Activated T-helper 17 cell treated with anti-CD3 and anti-CD28 coated beads, Interleukin-2, amount 50 U/mL, for 72 hours (primary cell): ENCODE data around the gene MED9. TPM values are rescaled to one million over a fixed set of nuclear protein-coding genes. Genes with fewer than 3 reads are reported as not detected.

Experiments used
- ATAC-seq: fragments of 150-1000 bp; cut with Tn5 transposase; replicated peaks from 2 replicates; pipeline ENCODE4 v1.10.0; 2021; ENCODE audit warnings: mild to moderate bottlenecking, moderate library complexity
- H3K27ac Mint-ChIP-seq: one replicate; pipeline ENCODE4 v1.8.0; 2022; ENCODE audit warnings: mixed read lengths
- H3K27me3 Mint-ChIP-seq: one replicate; pipeline ENCODE4 v1.8.0; 2022; ENCODE audit warnings: mixed read lengths
- H3K36me3 Mint-ChIP-seq: one replicate; pipeline ENCODE4 v1.8.0; 2022; ENCODE audit warnings: low read depth, mild to moderate bottlenecking, mixed read lengths
- H3K4me1 Mint-ChIP-seq: one replicate; pipeline ENCODE4 v1.8.0; 2022; ENCODE audit warnings: mixed read lengths
- H3K4me3 Mint-ChIP-seq: one replicate; pipeline ENCODE4 v1.8.0; 2022; ENCODE audit warnings: mild to moderate bottlenecking, mixed read lengths
- H3K9me3 Mint-ChIP-seq: one replicate; pipeline ENCODE4 v1.8.0; 2022; ENCODE audit warnings: mixed read lengths
- total RNA-seq, 2 donors: library from RNA; stranded (reverse); gene quantifications; one replicate each; pipeline ENCODE4 v1.2.3, GENCODE V29; 2022

MED9 gene
- total RNA-seq, 2 donors from 2014 or later = 12.3 to 14.9 TPM

- Mint-ChIP-seq H3K36me3 (no peaks in the 10 kb centered on the region), H3K27me3 (no peaks in the 10 kb centered on the region), H3K4me1 (no peaks in the 10 kb centered on the region), H3K4me3 (no peak overlapping the region), H3K9me3 (no peaks in the 10 kb centered on the region), H3K27ac (peak overlapping the region; percentile 75)
- ATAC-seq = no peak
Observed at GRCh38 chr17:17508646-17509591, 32.1 kb downstream of the MED9 start.

GRCh38 chr17:17509601-17510425, 33.0 kb downstream of the MED9 start:
- ATAC-seq = peak; percentile 13
- H3K4me3 Mint-ChIP-seq = no peak overlapping the region
- H3K9me3 Mint-ChIP-seq = no peaks in the 10 kb centered on the region
- no peaks in the 10 kb centered on the region for H3K4me1 Mint-ChIP-seq
- H3K27ac Mint-ChIP-seq = peak overlapping the region; percentile 75
- H3K36me3 Mint-ChIP-seq = no peaks in the 10 kb centered on the region
- H3K27me3 Mint-ChIP-seq = no peaks in the 10 kb centered on the region

GRCh38 chr17:17510456-17511292, 33.9 kb downstream of the MED9 start:
- Mint-ChIP-seq H3K27ac (peak overlapping the region; percentile 75), H3K4me3 (peak overlapping the region; percentile 1), H3K36me3 (no peaks in the 10 kb centered on the region), H3K4me1 (no peaks in the 10 kb centered on the region), H3K27me3 (no peaks in the 10 kb centered on the region), H3K9me3 (no peaks in the 10 kb centered on the region)
- ATAC-seq = peak; percentile 61

GRCh38 chr17:17511293-17511741, 34.5 kb downstream of the MED9 start:
- Mint-ChIP-seq H3K27ac (peak overlapping the region; percentile 75), H3K27me3 (no peaks in the 10 kb centered on the region), H3K4me1 (no peaks in the 10 kb centered on the region), H3K9me3 (no peaks in the 10 kb centered on the region), H3K36me3 (no peaks in the 10 kb centered on the region), H3K4me3 (no peak overlapping the region)
- ATAC-seq = no peak

- H3K4me3 Mint-ChIP-seq = no peak overlapping the region
- H3K36me3 Mint-ChIP-seq = no peaks in the 10 kb centered on the region
- H3K9me3 Mint-ChIP-seq = no peaks in the 10 kb centered on the region
- no peak for ATAC-seq
- H3K4me1 Mint-ChIP-seq = no peaks in the 10 kb centered on the region
- no peaks in the 10 kb centered on the region for H3K27me3 Mint-ChIP-seq
- H3K27ac Mint-ChIP-seq = no peak overlapping the region
Observed at GRCh38 chr17:17511881-17512858, 35.4 kb downstream of the MED9 start.

- H3K4me3 Mint-ChIP-seq = no peak overlapping the region
- H3K4me1 Mint-ChIP-seq = no peaks in the 10 kb centered on the region
- H3K27me3 Mint-ChIP-seq = no peaks in the 10 kb centered on the region
- ATAC-seq = no peak
- H3K36me3 Mint-ChIP-seq = no peaks in the 10 kb centered on the region
- no peak overlapping the region for H3K27ac Mint-ChIP-seq
- no peaks in the 10 kb centered on the region for H3K9me3 Mint-ChIP-seq
Observed at GRCh38 chr17:17512866-17513265, 36.1 kb downstream of the MED9 start.

GRCh38 chr17:17513626-17514025, 36.8 kb downstream of the MED9 start:
- Mint-ChIP-seq H3K4me1 (no peaks in the 10 kb centered on the region), H3K9me3 (no peaks in the 10 kb centered on the region)
- ATAC-seq = no peak

GRCh38 chr17:17514361-17514992, 37.7 kb downstream of the MED9 start:
- Mint-ChIP-seq H3K4me3 (no peak overlapping the region), H3K27ac (no peak overlapping the region), H3K4me1 (no peaks in the 10 kb centered on the region), H3K36me3 (no peaks in the 10 kb centered on the region), H3K9me3 (no peaks in the 10 kb centered on the region), H3K27me3 (no peaks in the 10 kb centered on the region)
- no peak for ATAC-seq

More at GRCh38 chr17:17513626-17514025, 36.8 kb downstream of the MED9 start:
- Mint-ChIP-seq H3K36me3 (no peaks in the 10 kb centered on the region), H3K4me3 (no peak overlapping the region), H3K27ac (peak overlapping the region; percentile 3), H3K27me3 (no peaks in the 10 kb centered on the region)

GRCh38 chr17:17514993-17515933, 38.5 kb downstream of the MED9 start:
- no peak for ATAC-seq
- Mint-ChIP-seq H3K27ac (no peak overlapping the region), H3K9me3 (no peaks in the 10 kb centered on the region), H3K36me3 (no peaks in the 10 kb centered on the region), H3K4me3 (no peak overlapping the region), H3K27me3 (no peaks in the 10 kb centered on the region), H3K4me1 (no peaks in the 10 kb centered on the region)

GRCh38 chr17:17515934-17516930, 39.4 kb downstream of the MED9 start:
- no peaks in the 10 kb centered on the region for H3K27me3 Mint-ChIP-seq
- H3K27ac Mint-ChIP-seq = peak overlapping the region; percentile 6
- ATAC-seq = no peak
- H3K4me1 Mint-ChIP-seq = no peaks in the 10 kb centered on the region
- no peaks in the 10 kb centered on the region for H3K36me3 Mint-ChIP-seq
- no peaks in the 10 kb centered on the region for H3K9me3 Mint-ChIP-seq
- no peak overlapping the region for H3K4me3 Mint-ChIP-seq
